HEK293T (cell line): ENCODE data around the gene HMGN1.

Experiments used
- CTCF ChIA-PET: fragments of 350-600 bp; formaldehyde crosslinking; extraction: SDS; loops from one replicate; lab custom pipeline; 2021; ENCODE audit warnings: antibody characterized with exemption, inconsistent platforms; lab: Yijun Ruan, JAX
- POLR2A ChIA-PET: fragments of 350-600 bp; formaldehyde crosslinking; extraction: SDS; loops from one replicate; lab custom pipeline; 2020; ENCODE audit warnings: antibody characterized with exemption, inconsistent platforms; lab: Yijun Ruan, JAX
- DNase-seq: peaks from one replicate; pipeline ENCODE4 v3.0.0; 2012; ENCODE audit warnings: mixed read lengths; ENCODE audit errors: extremely low spot score
- ARNT ChIP-seq: fragments of 450-650 bp; IDR thresholded peaks from 2 replicates; pipeline ENCODE4 v1.6.1; 2017; ENCODE audit warnings: mild to moderate bottlenecking
- BHLHE40 ChIP-seq: fragments of 450-650 bp; IDR thresholded peaks from 2 replicates; pipeline ENCODE4 v1.6.1; 2016; ENCODE audit warnings: mild to moderate bottlenecking, moderate library complexity, borderline replicate concordance
- CTBP1 ChIP-seq: fragments of 450-650 bp; IDR thresholded peaks from 2 replicates; pipeline ENCODE4 v1.6.1; 2016; ENCODE audit warnings: borderline replicate concordance
- ELF4 ChIP-seq: fragments of 450-650 bp; IDR thresholded peaks from 2 replicates; pipeline ENCODE4 v1.6.1; 2017; ENCODE audit warnings: antibody characterized with exemption
- FOXA1 ChIP-seq: fragments of 450-650 bp; IDR thresholded peaks from 2 replicates; pipeline ENCODE4 v1.6.1; 2016; ENCODE audit warnings: mild to moderate bottlenecking
- FOXK2 ChIP-seq: fragments of 450-650 bp; IDR thresholded peaks from 2 replicates; pipeline ENCODE4 v1.6.1; 2016; ENCODE audit warnings: mild to moderate bottlenecking
- FOXM1 ChIP-seq: fragments of 450-650 bp; IDR thresholded peaks from 2 replicates; pipeline ENCODE4 v1.6.1; 2017; ENCODE audit warnings: mild to moderate bottlenecking, borderline replicate concordance
- HDGF ChIP-seq: fragments of 450-650 bp; IDR thresholded peaks from 2 replicates; pipeline ENCODE4 v1.6.1; 2017; ENCODE audit warnings: antibody characterized with exemption, borderline replicate concordance
- L3MBTL2 ChIP-seq: fragments of 450-650 bp; conservative IDR thresholded peaks from 2 replicates; pipeline ENCODE4 v1.6.1; 2016; ENCODE audit warnings: mild to moderate bottlenecking
- LEF1 ChIP-seq: fragments of 450-650 bp; IDR thresholded peaks from 2 replicates; pipeline ENCODE4 v1.6.1; 2017; ENCODE audit warnings: mild to moderate bottlenecking, borderline replicate concordance
- NFRKB ChIP-seq: fragments of 450-650 bp; IDR thresholded peaks from 2 replicates; pipeline ENCODE4 v1.6.1; 2016; ENCODE audit warnings: mild to moderate bottlenecking, moderate library complexity
- PKNOX1 ChIP-seq: fragments of 450-650 bp; IDR thresholded peaks from 2 replicates; pipeline ENCODE4 v1.6.1; 2016
- SP1 ChIP-seq: fragments of 450-650 bp; IDR thresholded peaks from 2 replicates; pipeline ENCODE4 v1.6.1; 2017
- SUZ12 ChIP-seq: fragments of 450-650 bp; IDR thresholded peaks from 2 replicates; pipeline ENCODE4 v1.6.1; 2016; ENCODE audit warnings: mild to moderate bottlenecking
- TARDBP ChIP-seq: fragments of 450-650 bp; IDR thresholded peaks from 2 replicates; pipeline ENCODE4 v1.6.1; 2016
- ZNF384 ChIP-seq: fragments of 450-650 bp; IDR thresholded peaks from 2 replicates; pipeline ENCODE4 v1.6.1; 2016

Gene HMGN1, protein sequence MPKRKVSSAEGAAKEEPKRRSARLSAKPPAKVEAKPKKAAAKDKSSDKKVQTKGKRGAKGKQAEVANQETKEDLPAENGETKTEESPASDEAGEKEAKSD

GRCh38 chr21:39348355-39349210 is at the start of gene HMGN1:
TSS of gene HMGN1 (minus strand) at chr21:39349088. CDS start at chr21:39348917, 171 bp downstream.
- CTCF ChIA-PET, result interaction anchor here (0.6 kb wide), 1 partner anchor 314 kb away, joined by 4 read pairs; no protein-coding TSS in a partner anchor
- TF ChIP-seq LEF1, result peak; percentile 54; the same call in 1 of the 2 replicates
- peak; percentile 67; the same call in 1 of the 2 replicates for TF ChIP-seq FOXM1
- peak; percentile 54 for TF ChIP-seq ARNT
- no peak for TF ChIP-seq ELF4
- POLR2A ChIA-PET, result interaction anchor here (0.6 to 3.4 kb wide), 25 partner anchors 8 to 1715 kb away, joined by 3 to 41 read pairs (median 6); partner anchors contain the start of genes BRWD1 and PSMG1

DNA sequence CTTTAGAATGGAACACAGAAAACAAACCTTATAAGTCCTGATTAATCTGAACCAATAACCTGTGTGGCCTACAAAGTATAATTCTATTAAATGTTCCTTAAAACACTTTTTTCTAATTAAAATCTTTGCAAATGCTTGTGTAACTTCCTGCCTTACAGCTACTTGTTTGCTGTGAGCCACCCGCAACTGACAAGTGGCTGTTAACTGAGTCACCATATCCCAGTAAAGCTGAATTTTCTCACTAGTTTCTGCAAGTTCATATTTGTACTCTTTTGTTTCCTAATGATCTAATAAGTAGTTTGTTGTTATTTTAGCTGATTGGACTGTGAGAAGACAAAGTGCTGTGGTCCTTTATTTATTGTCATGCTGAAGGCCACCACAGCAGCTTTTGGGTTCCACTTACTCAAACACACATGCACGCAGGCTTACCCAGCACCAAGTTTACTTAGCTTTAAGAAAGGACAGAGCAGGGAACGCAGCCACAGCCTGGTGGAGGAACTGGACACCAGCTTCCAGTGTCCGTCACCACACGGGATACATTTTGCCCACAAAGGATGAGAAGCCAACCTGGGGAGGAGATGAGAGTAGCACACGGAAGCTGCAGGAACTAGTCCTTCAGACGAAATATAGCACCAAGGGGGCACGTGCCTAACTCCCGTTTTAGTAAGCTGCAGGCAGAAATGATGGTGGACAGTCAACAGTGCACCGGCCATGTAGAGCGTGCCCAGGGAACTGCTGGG is 48.9 kb upstream of the HMGN1 start:
- CTCF ChIA-PET, result interaction anchor here (0.6 to 0.7 kb wide), 3 partner anchors 10 to 397 kb away, joined by 3 to 5 read pairs (median 4); no protein-coding TSS in a partner anchor
- TF ChIP-seq HDGF (no peak), ARNT (no peak), PKNOX1 (no peak), SP1 (no peak), SUZ12 (no peak), FOXA1 (no peak), BHLHE40 (no peak), L3MBTL2 (no peak), ZNF384 (no peak), FOXK2 (no peak), ELF4 (no peak), CTBP1 (no peak), LEF1 (no peak), FOXM1 (no peak)
- POLR2A ChIA-PET, result interaction anchor here (1.2 kb wide), 1 partner anchor 18 kb away, joined by 3 read pairs; a partner anchor contains a TSS
- DNase-seq, result no peak

More at GRCh38 chr21:39348355-39349210, at the start of gene HMGN1:
- peak; percentile 75 for DNase-seq

- no peak for DNase-seq
- CTCF ChIA-PET, result interaction anchor here (1.4 kb wide), 1 partner anchor 19 kb away, joined by 3 read pairs; no protein-coding TSS in a partner anchor
- TF ChIP-seq ELF4, result no peak
- TF ChIP-seq BHLHE40, result no peak
- POLR2A ChIA-PET, result interaction anchor here (1.8 kb wide), 1 partner anchor 13 kb away, joined by 7 read pairs; a partner anchor contains a TSS
Observed at GRCh38 chr21:39392981-39393380, 44.1 kb upstream of the HMGN1 start.

DNA sequence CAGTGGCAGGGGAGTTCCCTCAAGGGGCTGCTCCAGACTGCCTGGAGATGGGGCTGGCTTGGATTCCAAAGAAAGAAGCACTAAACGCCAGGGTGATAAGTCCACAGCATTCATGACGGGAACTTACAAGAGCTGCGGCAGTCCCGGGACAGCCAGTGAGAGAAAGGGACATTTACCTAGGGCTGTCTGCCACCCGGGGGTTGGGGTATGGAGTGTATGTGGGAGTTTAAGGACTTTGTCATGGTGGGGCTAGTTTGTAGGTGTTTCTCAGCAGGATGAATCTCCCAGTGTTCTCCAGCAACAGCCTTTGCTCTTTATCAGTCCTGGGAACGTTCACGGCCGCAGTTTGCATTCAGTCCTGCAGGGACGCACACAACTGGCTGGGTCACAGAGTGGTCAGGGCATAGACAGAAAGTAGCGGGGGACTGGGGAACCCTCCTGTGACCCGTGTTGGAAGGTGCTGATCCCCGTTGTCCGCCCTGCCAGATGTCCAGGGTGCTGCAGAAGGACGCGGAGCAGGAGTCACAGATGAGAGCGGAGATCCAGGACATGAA is 41.4 kb upstream of the HMGN1 start:
- TF ChIP-seq LEF1 (no peak), HDGF (no peak), BHLHE40 (no peak), SUZ12 (no peak), ELF4 (no peak), ZNF384 (no peak), FOXA1 (no peak), PKNOX1 (no peak), L3MBTL2 (no peak), FOXM1 (no peak), CTBP1 (no peak), TARDBP (no peak), ARNT (no peak)
- POLR2A ChIA-PET, result no interaction called here
- CTCF ChIA-PET, result interaction anchor here (1.0 kb wide), 1 partner anchor 11 kb away, joined by 3 read pairs; a partner anchor contains a TSS
- DNase-seq, result no peak

GRCh38 chr21:39388811-39389155 is 39.9 kb upstream of the HMGN1 start:
- ChIA-PET POLR2A (no interaction called here), CTCF (no interaction called here)
- TF ChIP-seq ZNF384 (no peak), PKNOX1 (no peak), SUZ12 (no peak), FOXA1 (no peak), CTBP1 (no peak), NFRKB (no peak), FOXK2 (no peak), L3MBTL2 (no peak), FOXM1 (no peak), ARNT (no peak), LEF1 (no peak), HDGF (no peak), ELF4 (no peak), TARDBP (no peak)
- no peak for DNase-seq
